ENCODE data around the gene SPOPL.

DNA sequence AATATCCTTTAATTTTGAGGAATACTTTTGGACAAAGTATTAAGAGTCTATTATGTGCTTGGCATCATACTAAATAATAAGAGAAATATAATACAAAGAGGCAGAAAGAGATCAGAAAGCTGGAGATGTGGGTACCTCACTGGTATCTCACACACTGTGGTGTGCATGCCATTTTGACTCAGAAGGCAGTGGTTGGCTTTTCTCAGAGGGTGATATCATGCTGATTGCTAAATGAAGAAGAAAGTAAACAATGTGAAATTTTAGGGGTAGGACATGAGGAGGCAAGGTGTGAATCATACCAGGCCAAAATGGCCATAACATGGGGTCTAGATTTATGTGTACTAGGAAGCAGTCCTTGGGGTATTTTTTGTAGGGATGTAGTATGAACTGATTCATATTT, 16.6 kb upstream of the SPOPL start:
- TF ChIP-seq RAD21 (conservative IDR thresholded peaks at IDR 0.05) = no peak
- TF ChIP-seq CTCF (IDR thresholded peaks at IDR 0.05; ENCODE audit: poor library complexity, severe bottlenecking) = no peak
- TF ChIP-seq EP300 (conservative IDR thresholded peaks at IDR 0.05; ENCODE audit: poor library complexity, severe bottlenecking) = no peak
- TF ChIP-seq POLR2AphosphoS5 (IDR thresholded peaks at IDR 0.05) = no peak
- no peak for TF ChIP-seq EZH2 (IDR thresholded peaks at IDR 0.05; ENCODE audit: borderline replicate concordance, insufficient read depth, low read length, poor library complexity, severe bottlenecking)
- no peak for TF ChIP-seq SMC3 (conservative IDR thresholded peaks at IDR 0.05; ENCODE audit: poor library complexity)
